Measurements from ENCODE around the gene CACNB3. TPM values are rescaled to one million over a fixed set of nuclear protein-coding genes. Genes with fewer than 3 reads are reported as not detected.

CACNB3 gene
- total and polyA plus RNA-seq, 9 of the 15 experiments (the other 6 are each of a cell fraction or from before 2014, with no cell fraction given): 0.24 to 2.0 (median 1.5) TPM

DNA sequence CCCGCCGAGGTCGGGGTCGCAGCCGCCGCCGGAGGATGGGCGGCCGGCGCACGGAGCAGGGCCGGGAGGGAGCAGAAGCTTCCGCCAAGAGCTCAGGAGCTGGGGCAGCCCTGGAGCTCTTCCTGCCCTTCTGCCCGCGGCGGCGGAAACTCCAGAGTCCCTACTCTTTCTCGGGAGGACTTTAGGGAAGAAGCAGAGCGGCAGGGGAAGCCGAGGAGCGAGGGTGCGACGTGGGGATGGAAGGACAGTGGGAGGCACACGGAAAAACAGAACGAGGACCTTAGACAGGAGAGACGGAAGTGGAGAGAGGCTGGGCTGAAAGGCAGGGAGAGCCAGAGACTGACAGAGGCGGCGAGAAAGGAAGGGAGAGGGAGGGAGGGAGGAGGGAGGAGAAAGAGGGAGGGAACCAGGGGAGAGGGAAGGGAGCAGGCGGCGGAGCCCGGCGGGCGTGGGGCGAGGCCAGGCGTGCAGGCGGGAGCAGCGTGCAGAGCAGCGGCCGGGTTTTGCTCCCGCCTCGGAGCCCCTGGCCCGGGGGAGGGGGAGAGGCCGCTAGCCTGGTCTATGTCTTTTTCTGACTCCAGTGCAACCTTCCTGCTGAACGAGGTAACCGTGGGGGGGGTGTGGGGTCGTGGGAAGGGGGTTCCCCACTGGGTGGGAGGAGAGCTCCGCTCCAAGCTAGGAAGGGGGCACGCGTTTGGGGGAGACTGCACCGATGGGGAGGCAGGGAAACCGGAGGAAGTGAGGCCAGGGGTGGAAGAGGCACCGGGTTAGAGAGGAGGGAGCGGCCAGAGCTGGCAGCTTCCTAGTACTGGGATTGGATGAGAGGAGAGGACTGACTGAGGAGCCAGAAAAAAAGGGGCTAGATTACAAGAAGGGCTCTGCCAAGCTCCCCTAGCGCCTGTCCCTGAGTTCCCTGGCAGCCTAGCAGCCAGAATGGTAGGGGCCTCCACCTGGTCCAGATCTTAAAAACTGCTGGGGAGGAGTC is 2.9 kb upstream of the CACNB3 start (continued):
- TF ChIP-seq, protein P1, sequence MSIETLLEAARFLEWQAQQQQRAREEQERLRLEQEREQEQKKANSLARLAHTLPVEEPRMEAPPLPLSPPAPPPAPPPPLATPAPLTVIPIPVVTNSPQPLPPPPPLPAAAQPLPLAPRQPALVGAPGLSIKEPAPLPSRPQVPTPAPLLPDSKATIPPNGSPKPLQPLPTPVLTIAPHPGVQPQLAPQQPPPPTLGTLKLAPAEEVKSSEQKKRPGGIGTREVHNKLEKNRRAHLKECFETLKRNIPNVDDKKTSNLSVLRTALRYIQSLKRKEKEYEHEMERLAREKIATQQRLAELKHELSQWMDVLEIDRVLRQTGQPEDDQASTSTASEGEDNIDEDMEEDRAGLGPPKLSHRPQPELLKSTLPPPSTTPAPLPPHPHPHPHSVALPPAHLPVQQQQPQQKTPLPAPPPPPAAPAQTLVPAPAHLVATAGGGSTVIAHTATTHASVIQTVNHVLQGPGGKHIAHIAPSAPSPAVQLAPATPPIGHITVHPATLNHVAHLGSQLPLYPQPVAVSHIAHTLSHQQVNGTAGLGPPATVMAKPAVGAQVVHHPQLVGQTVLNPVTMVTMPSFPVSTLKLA (conservative IDR thresholded peaks at IDR 0.05): peak in 1 of 2 experiments; percentile 2; a peak in 1 of 4 replicates
- peak; percentile 39 for TF ChIP-seq SAP30 (IDR thresholded peaks at IDR 0.05; ENCODE audit: borderline replicate concordance, insufficient read depth, low read depth, low read length, poor library complexity, severe bottlenecking)
- no peak for TF ChIP-seq NFXL1 (CRISPR knock-in tag; IDR thresholded peaks at IDR 0.05)
- TF ChIP-seq, protein P2, sequence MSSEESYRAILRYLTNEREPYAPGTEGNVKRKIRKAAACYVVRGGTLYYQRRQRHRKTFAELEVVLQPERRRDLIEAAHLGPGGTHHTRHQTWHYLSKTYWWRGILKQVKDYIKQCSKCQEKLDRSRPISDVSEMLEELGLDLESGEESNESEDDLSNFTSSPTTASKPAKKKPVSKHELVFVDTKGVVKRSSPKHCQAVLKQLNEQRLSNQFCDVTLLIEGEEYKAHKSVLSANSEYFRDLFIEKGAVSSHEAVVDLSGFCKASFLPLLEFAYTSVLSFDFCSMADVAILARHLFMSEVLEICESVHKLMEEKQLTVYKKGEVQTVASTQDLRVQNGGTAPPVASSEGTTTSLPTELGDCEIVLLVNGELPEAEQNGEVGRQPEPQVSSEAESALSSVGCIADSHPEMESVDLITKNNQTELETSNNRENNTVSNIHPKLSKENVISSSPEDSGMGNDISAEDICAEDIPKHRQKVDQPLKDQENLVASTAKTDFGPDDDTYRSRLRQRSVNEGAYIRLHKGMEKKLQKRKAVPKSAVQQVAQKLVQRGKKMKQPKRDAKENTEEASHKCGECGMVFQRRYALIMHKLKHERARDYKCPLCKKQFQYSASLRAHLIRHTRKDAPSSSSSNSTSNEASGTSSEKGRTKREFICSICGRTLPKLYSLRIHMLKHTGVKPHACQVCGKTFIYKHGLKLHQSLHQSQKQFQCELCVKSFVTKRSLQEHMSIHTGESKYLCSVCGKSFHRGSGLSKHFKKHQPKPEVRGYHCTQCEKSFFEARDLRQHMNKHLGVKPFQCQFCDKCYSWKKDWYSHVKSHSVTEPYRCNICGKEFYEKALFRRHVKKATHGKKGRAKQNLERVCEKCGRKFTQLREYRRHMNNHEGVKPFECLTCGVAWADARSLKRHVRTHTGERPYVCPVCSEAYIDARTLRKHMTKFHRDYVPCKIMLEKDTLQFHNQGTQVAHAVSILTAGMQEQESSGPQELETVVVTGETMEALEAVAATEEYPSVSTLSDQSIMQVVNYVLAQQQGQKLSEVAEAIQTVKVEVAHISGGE (CRISPR knock-in tag; IDR thresholded peaks at IDR 0.05): peak in 1 of 3 experiments; percentile 47; a peak in 1 of 6 replicates
- peak in 1 of 2 experiments; percentile 73; a peak in 3 of 4 replicates for TF ChIP-seq MAZ (CRISPR knock-in tag; conservative IDR thresholded peaks at IDR 0.05 in 1 of 2, IDR thresholded peaks at IDR 0.05 in 1 of 2)
- 0 out of 2 replicates have a peak, but pooled peaks have one; percentile 39 for TF ChIP-seq NFRKB (IDR thresholded peaks at IDR 0.05; ENCODE audit: low read depth)
- TF ChIP-seq OTX1 (CRISPR knock-in tag; IDR thresholded peaks at IDR 0.05): peak; percentile 89; the same call in 1 of the 2 replicates
- peak; percentile 77; the same call in 1 of the 2 replicates for TF ChIP-seq LARP7 (IDR thresholded peaks at IDR 0.05)
- TF ChIP-seq TEAD1 (CRISPR knock-in tag; IDR thresholded peaks at IDR 0.05): no peak
- TF ChIP-seq ZBTB7A (IDR thresholded peaks at IDR 0.05; ENCODE audit: borderline replicate concordance, control insufficient read depth, low read depth, low read length): peak; percentile 57; the same call in 1 of the 2 replicates
- peak; percentile 74 for TF ChIP-seq TBP (optimal IDR thresholded peaks at IDR 0.05; ENCODE audit: low read depth, low read length)
- TF ChIP-seq NCOA2 (IDR thresholded peaks at IDR 0.05; ENCODE audit: partially characterized antibody in 2 of 2): no peak
- no peak for TF ChIP-seq ILF3 (IDR thresholded peaks at IDR 0.05; ENCODE audit: borderline replicate concordance)
- peak; percentile 42 for TF ChIP-seq RBFOX2 (IDR thresholded peaks at IDR 0.05; ENCODE audit: low read depth, low read length)
- TF ChIP-seq GTF2E2 (tag; IDR thresholded peaks at IDR 0.05): peak; percentile 76
- TF ChIP-seq, protein P3, sequence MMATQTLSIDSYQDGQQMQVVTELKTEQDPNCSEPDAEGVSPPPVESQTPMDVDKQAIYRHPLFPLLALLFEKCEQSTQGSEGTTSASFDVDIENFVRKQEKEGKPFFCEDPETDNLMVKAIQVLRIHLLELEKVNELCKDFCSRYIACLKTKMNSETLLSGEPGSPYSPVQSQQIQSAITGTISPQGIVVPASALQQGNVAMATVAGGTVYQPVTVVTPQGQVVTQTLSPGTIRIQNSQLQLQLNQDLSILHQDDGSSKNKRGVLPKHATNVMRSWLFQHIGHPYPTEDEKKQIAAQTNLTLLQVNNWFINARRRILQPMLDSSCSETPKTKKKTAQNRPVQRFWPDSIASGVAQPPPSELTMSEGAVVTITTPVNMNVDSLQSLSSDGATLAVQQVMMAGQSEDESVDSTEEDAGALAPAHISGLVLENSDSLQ (IDR thresholded peaks at IDR 0.05): peak; percentile 94
- peak; percentile 75 for TF ChIP-seq POLR2B (IDR thresholded peaks at IDR 0.05; ENCODE audit: low read depth, partially characterized antibody)
- TF ChIP-seq HNRNPLL (IDR thresholded peaks at IDR 0.05; ENCODE audit: low read depth, low read length, poor library complexity, severe bottlenecking): peak; percentile 29
